Mammary epithelial cell (primary cell): ENCODE measurements around the gene PCSK6.

Experiments
- EZH2 ChIP-seq: IDR thresholded peaks from 2 replicates; pipeline ENCODE4 v1.6.1; 2012; ENCODE audit warnings: low read length, inconsistent platforms, borderline replicate concordance
- TF ChIP-seq, protein P1 (sequence below), 2 donors: IDR thresholded peaks in 1 of 2; conservative IDR thresholded peaks in 1 of 2; 2 replicates each; pipeline ENCODE4 v1.5.1; 2011 to 2012; ENCODE audit warnings: inconsistent platforms in 2 of 2, low read length in 2 of 2, mild to moderate bottlenecking in 2 of 2, control low read depth in 1 of 2, low read depth in 1 of 2; ENCODE audit not compliant: insufficient read depth in 1 of 2; ENCODE audit errors: extremely low read depth in 1 of 2

GRCh38 chr15:101510212-101511197, 21.0 kb upstream of the PCSK6 start:
- TF ChIP-seq, protein P1, sequence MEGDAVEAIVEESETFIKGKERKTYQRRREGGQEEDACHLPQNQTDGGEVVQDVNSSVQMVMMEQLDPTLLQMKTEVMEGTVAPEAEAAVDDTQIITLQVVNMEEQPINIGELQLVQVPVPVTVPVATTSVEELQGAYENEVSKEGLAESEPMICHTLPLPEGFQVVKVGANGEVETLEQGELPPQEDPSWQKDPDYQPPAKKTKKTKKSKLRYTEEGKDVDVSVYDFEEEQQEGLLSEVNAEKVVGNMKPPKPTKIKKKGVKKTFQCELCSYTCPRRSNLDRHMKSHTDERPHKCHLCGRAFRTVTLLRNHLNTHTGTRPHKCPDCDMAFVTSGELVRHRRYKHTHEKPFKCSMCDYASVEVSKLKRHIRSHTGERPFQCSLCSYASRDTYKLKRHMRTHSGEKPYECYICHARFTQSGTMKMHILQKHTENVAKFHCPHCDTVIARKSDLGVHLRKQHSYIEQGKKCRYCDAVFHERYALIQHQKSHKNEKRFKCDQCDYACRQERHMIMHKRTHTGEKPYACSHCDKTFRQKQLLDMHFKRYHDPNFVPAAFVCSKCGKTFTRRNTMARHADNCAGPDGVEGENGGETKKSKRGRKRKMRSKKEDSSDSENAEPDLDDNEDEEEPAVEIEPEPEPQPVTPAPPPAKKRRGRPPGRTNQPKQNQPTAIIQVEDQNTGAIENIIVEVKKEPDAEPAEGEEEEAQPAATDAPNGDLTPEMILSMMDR (conservative IDR thresholded peaks at IDR 0.05 in 1 of 2, IDR thresholded peaks at IDR 0.05 in 1 of 2; ENCODE audit: extremely low read depth in 1 of 2, insufficient read depth in 1 of 2, low read depth in 1 of 2, low read length in 2 of 2) = no peak
- no peak for TF ChIP-seq EZH2
